ENCODE results near the gene CEP250. TPM values are rescaled to one million over a fixed set of nuclear protein-coding genes. Genes with fewer than 3 reads are reported as not detected.
A peak's percentile ranks its signal among the peaks of the same experiment; 100 is the strongest.

Gene CEP250
- total RNA-seq, 1 donor from 2014 or later = 15.3 TPM

DNA sequence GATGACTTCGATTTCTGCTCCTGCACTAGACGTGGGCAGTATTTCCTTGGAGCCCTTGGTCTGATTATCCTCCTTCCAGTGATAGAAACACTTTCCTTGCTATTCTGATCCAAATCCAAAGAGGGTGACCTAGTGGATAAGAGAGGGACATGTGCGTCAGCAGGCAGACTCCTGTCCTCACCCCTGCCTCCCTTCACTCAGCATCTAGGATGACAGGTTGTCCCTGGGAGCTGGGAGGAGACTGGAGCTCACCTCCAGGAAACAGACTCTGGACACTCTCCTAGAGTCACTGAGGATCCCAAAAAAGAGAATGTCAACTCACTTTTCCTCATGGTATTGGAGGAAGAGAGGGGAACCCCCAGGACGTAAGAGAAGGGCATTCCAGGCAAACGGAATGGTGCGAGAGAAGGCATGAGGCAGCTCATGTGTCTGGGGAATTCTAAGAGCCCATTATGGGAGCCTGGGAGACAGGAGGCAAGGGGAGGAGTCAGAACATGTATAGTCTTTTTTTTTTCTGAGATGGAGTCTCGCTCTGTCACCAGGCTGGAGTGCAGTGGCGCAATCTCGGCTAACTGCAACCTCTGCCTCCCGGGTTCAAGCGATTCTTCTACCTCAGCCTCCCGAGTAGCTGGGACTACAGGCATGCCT lies 71.8 kb downstream of the CEP250 start:
- no peak for TF ChIP-seq CTCF (IDR thresholded peaks at IDR 0.05; ENCODE audit: borderline replicate concordance)
- no peaks in the 10 kb centered on the region for H3K9me3 ChIP-seq (replicated peaks)
- H3K4me1 ChIP-seq = no peaks in the 10 kb centered on the region
- no peaks in the 10 kb centered on the region for H3K27me3 ChIP-seq (ENCODE audit: low read depth)
- H3K27ac ChIP-seq (replicated peaks) = no peak overlapping the region
- intact Hi-C loops (cut with micrococcal nuclease) = no loop called here
- DNase-seq = no peak
- H3K4me3 ChIP-seq = no peak overlapping the region
- H3K36me3 ChIP-seq = no peaks in the 10 kb centered on the region

DNA sequence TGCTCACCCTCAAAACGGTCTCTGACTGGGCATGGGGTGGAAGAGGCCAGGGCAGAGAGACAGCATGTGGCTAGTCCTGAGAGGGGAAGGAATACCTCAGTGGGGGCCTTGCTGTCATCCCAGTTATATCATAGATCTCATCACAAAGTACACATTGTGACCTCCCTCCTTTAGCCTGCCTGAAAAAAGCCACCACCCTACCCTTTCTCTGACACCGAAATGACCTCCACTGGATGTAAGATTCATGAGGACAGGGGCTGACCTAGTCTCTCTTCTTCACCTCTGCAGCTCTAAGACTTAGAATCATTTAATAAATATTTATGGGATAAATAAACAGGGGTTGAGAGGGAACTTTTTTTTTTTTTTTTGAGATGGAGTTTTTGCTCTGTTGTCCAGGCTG lies 74.2 kb downstream of the CEP250 start, which contains the start of gene C20orf173:
Gene C20orf173 (minus strand): TSS at position 101 of the 400 bp plus-strand sequence. CDS start 279 bp downstream, outside the sequence.
- Histone ChIP-seq H3K27me3 (ENCODE audit: low read depth) (no peaks in the 10 kb centered on the region), H3K4me3 (no peak within 1 kb of the TSS), H3K27ac (replicated peaks) (no peak within 1 kb of the TSS), H3K4me1 (no peaks in the 10 kb centered on the region), H3K36me3 (no peaks in the 10 kb centered on the region), H3K9me3 (replicated peaks) (no peaks in the 10 kb centered on the region)
- DNase-seq = no peak
- intact Hi-C loops (cut with micrococcal nuclease) = no loop called here
- no peak for TF ChIP-seq CTCF (IDR thresholded peaks at IDR 0.05; ENCODE audit: borderline replicate concordance)

DNA sequence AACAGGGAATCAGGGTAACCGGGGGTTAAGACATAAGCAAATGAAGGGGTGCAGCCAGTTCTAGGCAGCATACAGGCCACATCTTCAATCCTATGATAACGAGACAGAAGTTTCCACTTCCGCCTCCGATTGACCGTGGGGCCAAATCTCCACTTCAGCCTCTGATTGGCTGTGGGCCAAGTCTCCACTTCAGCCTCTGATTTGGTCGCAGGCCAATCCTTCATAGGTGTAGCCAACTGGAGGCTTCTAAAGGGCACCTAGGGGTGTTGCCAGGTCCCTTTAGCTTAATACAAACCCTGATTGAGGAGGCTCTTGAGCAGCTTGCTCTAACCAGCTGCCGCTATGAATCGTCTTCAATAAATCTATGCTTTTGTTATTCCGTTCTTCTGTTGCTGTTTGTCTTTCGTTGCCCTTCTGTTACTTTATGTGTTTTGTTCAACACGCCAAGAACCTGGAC lies 84.4 kb downstream of the CEP250 start:
- H3K9me3 ChIP-seq (replicated peaks) = no peaks in the 10 kb centered on the region
- no peak for DNase-seq
- TF ChIP-seq CTCF (IDR thresholded peaks at IDR 0.05; ENCODE audit: borderline replicate concordance) = no peak
- H3K4me3 ChIP-seq = no peak overlapping the region
- no peaks in the 10 kb centered on the region for H3K27me3 ChIP-seq (ENCODE audit: low read depth)
- peaks cover 20% of the 10 kb centered on the region for H3K4me1 ChIP-seq
- intact Hi-C loops (cut with micrococcal nuclease) = no loop called here
- H3K36me3 ChIP-seq = peaks cover 9% of the 10 kb centered on the region
- no peak overlapping the region for H3K27ac ChIP-seq (replicated peaks)

DNA sequence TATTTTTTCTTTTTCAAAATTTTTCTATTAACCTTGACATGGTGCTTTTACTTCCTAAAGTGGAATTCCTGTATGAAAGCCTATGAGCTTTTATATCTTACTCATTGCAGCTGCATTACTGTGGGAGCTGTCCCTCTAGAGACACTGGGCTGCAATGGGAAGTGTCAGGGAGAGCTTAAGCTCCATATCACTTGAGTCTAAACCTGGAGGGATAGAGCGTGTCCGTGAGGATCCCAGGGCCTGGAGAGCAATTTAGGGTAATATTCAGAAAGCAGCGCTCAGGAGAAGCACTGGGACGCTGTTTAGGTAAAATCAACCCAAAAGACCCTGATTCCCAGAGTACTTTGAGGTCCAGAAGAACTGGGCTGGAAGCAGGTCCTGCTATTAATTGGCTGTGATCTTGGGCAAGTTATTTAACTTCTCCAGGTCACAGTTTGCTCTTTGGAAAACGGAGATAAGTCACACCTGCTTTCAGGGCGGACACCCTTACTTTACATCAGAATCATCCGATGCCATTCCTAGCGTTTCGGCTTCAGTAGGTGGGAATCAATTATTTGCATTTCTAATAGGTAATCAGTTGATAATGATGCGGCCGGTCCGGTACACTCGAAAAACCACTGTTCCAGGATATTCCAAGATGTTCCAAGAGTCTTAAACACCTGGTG lies 85.9 kb downstream of the CEP250 start:
- peaks cover 20% of the 10 kb centered on the region for H3K4me1 ChIP-seq
- no peak for DNase-seq

More for the DNA sequence above, 85.9 kb downstream of the CEP250 start:
- Histone ChIP-seq H3K9me3 (replicated peaks) (no peaks in the 10 kb centered on the region), H3K27me3 (ENCODE audit: low read depth) (no peaks in the 10 kb centered on the region), H3K4me3 (peak overlapping the region; percentile 84), H3K36me3 (peaks cover 9% of the 10 kb centered on the region), H3K27ac (replicated peaks) (peak overlapping the region; percentile 22)
- TF ChIP-seq CTCF (IDR thresholded peaks at IDR 0.05; ENCODE audit: borderline replicate concordance) = no peak
- intact Hi-C loops (cut with micrococcal nuclease) = no loop called here
